Measurements from ENCODE around the gene RASSF5.

Gene RASSF5

DNA sequence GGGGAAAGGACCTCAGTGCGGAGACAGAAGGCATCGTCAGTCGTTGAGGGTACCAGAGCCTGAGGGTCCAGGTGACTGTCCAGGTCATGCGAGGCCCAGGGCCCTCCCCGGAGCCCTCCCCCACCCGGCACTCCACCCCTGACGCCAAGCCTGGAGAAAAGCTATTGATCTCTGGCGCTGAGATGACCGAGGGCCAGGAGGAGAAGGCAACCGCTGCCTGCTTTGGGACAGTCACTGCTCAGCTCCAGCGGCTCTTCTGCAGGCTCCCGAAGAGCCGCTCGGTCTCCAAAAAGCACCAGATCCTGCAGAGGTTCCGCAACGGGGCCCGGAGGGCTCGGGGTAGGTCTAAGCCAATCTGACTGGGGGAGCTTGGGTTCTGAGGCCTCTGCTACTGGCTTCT, 10.9 kb downstream of the RASSF5 start:
- no peak for DNase-seq

DNA sequence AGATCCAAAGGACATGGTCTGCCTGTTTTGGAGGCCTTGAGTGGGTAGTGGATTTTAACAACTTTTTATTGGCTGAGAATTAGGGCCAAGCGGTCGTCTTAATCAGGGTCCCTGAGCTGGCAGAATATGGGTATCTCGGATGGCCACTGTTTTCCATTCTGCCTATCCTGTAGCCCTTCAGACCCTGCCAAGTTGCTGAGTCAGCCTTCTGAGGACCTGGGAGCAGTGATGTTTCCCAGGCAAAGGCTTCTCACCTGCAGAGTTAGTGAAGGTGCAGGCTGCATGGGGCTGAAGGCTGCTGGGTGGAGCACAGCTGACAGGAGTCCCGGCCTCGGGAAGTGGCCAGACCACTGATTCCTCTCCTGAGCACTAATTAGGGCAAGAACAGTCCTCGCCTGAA, 11.4 kb downstream of the RASSF5 start:
- no peak for DNase-seq

DNA sequence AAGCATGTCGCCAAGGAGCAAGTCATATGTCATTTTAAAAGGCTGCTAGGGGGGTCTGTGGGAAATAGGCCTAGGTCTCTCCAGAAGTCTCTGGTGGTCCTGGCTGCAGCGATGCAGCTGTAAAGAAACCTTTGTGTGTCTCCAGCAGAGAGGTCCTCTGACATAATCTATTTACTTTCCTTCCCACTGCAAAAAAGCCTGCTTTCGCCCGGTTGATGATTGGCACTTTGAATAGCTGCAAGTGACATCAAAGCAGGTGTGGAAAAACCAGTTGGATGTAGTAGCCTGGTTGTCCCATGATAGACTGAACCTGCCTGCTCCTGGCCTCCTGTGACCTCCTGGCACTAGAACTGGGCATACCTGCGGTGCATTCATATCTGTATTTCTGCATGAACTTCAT, 13.8 kb downstream of the RASSF5 start:
- DNase-seq = peak; percentile 4

GRCh38 chr1:206521694-206522402, 14.5 kb downstream of the RASSF5 start:
- no peak for DNase-seq

DNA sequence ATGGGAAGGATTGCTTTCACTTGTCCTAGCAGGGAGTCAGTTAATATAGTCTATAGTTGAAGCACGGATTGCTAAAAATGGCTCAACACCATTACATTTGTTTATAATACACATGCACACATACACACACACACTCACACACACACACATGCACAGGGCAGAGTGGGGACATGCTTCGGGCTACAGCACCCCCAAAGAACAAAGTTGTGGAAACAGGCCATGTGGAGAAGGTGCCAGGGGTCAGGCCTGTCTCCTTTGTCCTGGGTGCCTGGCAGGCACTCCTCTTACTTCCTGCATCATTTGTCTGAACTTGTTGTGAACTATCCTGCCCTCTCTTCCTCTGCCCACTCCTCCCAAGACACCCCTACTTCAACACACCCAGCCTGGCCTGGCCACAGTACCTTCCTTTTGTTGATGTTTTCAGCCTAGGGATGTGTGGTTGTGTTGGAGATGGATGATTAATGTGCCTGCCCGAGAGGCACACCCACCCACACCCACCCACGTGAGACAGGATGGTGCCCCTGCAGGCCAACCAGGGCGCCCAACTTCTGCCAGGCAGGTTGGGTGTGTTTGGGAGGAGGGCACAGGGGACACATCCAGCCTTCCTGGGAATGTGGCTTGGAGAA, 17.5 kb downstream of the RASSF5 start:
- no peak for DNase-seq

GRCh38 chr1:206526064-206526911, 19.0 kb downstream of the RASSF5 start:
- DNase-seq = no peak

GRCh38 chr1:206529425-206529824, 22.1 kb downstream of the RASSF5 start:
- DNase-seq = no peak

GRCh38 chr1:206532368-206532767, 25.0 kb downstream of the RASSF5 start:
- no peak for DNase-seq

DNA sequence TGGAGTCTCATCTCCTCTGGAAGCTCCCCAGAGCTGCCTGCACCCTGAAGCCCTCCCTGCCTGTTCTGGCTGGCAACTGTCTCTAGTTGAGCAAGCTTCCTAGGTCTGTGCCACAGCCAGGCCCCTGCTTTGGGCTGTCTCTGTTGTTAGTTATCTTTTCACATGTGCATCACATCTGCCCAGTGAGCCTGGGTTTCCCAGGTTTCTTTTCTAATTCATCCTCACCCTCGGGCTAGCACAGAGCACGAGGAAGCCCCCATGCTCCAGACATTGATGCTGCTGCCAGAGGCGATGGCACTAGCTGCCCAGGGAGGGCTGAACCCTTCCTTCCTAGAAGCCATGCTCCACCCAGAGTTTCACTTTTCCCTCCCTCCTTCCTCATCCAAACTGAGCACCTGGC, 27.2 kb downstream of the RASSF5 start:
- no peak for DNase-seq

- DNase-seq = no peak
These were observed 28.5 kb downstream of the RASSF5 start for GRCh38 chr1:206535853-206536188.

DNA sequence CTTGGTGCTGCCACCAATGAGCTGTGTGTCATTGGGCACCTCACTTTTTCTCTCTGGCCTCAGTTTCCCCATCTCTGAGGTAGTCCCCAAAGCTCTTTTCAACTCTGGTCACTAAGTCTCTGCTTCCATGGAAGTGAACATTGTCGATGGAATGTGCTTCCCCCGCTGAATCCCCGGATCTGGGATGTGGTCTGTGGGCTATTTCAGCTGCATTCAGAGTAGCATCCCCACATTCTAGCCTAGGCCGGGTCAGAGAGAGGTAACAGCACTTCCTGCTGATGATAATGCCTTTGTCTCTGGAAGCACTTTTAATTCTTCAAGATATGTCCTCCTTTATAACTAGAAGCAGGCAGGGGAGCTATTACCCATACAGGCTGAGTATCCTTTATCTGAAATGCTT, 29.8 kb downstream of the RASSF5 start:
- no peak for DNase-seq

DNA sequence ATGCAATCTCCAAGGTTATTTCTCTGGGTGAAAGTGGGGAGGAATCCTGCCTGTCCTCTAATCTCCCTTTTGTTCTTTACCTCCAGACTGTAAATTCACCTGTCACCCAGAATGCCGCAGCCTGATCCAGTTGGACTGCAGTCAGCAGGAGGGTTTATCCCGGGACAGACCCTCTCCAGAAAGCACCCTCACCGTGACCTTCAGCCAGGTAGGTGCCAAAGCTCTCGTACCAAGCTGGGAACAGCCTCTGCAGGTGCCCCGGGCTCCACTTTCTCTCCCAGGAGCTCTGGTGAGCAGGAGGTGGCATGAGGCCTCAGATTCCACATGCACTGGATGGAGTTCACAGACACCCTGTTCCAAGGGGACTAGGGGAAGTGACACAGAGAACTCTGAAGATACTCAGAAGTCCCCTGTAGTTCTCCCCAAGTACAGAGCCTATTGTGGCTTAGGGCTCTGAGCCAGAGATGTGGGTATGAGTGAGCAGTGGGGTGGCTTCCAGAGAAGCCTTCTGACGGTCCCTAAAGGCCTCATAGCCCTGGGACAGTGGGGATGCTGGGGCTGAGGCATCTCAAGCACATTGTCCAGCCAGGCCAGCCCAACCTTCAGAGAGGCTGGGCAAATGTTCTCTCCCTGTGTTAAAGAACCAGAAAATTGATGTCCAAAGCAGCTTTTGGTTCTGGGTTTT, 30.9 kb downstream of the RASSF5 start:
- no peak for DNase-seq

DNA sequence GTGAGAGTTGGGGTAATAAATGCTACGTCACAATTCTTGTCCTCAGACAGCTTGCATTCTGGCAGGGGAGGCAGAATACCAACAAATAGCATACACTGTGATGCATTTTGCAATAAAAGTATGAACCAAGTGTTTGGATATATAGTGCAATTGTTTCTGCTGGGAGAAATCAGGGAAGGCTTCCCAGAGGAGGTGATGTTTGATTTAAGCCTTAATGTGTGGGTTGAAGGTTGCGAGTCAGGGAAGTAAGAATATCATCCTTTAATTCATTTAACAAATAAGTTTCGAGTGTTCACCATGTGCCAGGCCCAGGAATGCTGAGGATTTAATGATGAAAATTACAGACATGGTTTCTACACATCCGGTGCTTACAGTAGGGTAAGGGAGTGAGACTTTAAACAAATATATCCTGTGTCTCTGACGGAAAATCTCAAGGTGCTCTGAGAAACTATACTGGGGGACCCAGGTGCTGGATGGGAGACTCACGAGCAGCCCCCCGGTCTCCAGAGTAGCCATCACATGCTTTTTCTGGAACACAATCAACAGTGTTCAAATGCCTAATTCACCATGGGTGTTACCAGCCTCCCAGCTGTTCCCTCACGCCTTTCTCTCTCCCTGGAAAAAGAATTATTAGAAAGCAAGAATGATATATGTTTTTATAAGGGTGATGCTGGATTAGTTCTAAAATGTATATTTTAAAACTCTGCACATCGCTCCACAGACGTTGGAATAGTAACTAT, 31.7 kb downstream of the RASSF5 start:
- no peak for DNase-seq

- DNase-seq = no peak
These were observed 32.9 kb downstream of the RASSF5 start for GRCh38 chr1:206540044-206540780.

- no peak for DNase-seq
These were observed 34.0 kb downstream of the RASSF5 start for GRCh38 chr1:206541236-206541833.

DNA sequence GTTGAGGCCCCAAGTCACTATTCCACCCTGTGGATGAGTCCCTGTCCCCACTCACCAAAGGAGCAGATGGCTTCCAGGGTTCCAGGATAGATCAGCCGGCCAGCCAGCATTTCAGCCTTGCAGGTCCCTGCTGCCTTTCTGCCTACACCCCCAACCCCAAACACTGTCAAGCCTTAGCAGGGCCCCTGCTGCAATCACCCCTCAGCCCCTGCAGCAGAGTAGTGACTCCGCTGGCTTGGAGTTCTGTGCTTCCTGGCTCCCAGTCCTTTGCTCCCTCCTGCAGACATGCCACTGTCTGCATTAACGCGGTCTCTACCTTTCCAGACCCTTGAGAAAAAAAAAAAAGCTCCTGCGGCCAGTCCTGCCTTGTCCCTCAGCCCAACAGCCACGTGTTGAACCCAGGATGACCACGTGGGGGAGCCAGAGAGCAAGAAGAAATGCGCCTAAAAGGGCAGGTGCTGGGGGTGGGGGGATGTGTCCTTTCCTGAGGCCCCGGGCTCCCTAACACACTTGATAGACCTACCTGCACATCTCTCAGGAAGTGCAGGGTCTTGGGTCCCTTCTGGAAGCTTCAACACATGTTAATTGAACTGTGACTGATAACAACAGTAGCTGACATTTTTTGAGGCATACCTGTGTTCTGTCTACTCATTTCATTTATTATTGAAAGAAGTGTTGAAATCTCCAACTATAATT, 37.4 kb downstream of the RASSF5 start:
- peak; percentile 71 for DNase-seq

- DNase-seq = no peak
These were observed 38.0 kb downstream of the RASSF5 start for GRCh38 chr1:206545351-206545750.

- no peak for DNase-seq
These were observed 39.8 kb downstream of the RASSF5 start for GRCh38 chr1:206547104-206547503.

DNA sequence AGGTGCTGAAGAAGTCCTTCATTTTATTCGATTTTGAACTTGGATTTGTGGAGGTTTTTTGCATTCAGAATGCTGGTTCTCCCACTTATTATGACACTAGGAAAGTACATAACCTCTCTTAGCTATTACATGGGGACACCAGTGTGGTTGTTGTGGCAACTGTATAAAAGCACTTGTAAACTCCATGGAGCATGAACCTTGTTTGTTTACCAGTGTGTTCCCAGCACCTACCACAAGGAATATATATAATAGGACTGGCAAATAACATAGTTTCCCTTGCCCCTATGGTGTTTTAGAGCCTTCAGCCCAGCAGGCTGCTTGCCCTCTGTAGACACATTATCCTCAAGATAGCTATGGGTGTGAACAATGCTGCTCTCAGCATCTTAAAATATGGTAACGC, 43.1 kb downstream of the RASSF5 start:
- peak; percentile 30 for DNase-seq

GRCh38 chr1:206551296-206551985, 44.1 kb downstream of the RASSF5 start:
- no peak for DNase-seq
